Mesenchymal stem cell (in vitro differentiated cells and primary cell): ENCODE results near the gene BBX.

ENCODE experiments used
- DNase-seq: peaks from one replicate; pipeline ENCODE4 v3.0.0-alpha.2; 2013
- H2AFZ ChIP-seq: one replicate; pipeline ENCODE4 v1.6.1; 2013; ENCODE audit warnings: low read depth, mild to moderate bottlenecking, control low read depth, inconsistent platforms, low read length, moderate library complexity
- H2AK5ac ChIP-seq: 2 replicates; pipeline ENCODE4 v1.6.1; 2013; ENCODE audit warnings: low read length, moderate library complexity, mild to moderate bottlenecking, inconsistent platforms; ENCODE audit not compliant: severe bottlenecking
- H2BK120ac ChIP-seq: one replicate; pipeline ENCODE4 v1.6.1; 2013; ENCODE audit warnings: low read depth, mild to moderate bottlenecking, inconsistent platforms, low read length, moderate library complexity
- H2BK12ac ChIP-seq, 2 experiments: one replicate each; pipeline ENCODE4 v1.6.1; 2013; ENCODE audit warnings: inconsistent platforms in 2 of 2, low read length in 2 of 2, mild to moderate bottlenecking in 2 of 2, moderate library complexity in 2 of 2, control low read depth in 1 of 2
- H2BK15ac ChIP-seq: one replicate; pipeline ENCODE4 v1.6.1; 2013; ENCODE audit warnings: mild to moderate bottlenecking, low read depth, inconsistent platforms; ENCODE audit not compliant: poor library complexity, severe bottlenecking
- H2BK5ac ChIP-seq: 2 replicates; pipeline ENCODE4 v1.6.1; 2013; ENCODE audit warnings: low read depth, mild to moderate bottlenecking, low read length, control low read depth, inconsistent platforms; ENCODE audit not compliant: poor library complexity, severe bottlenecking
- H3K14ac ChIP-seq, 2 experiments: one replicate each; pipeline ENCODE4 v1.6.1; 2013; ENCODE audit warnings: inconsistent platforms in 2 of 2, low read length in 2 of 2, control low read depth in 1 of 2, mild to moderate bottlenecking in 1 of 2, moderate library complexity in 1 of 2
- H3K18ac ChIP-seq, 2 experiments: one replicate each; pipeline ENCODE4 v1.6.1; 2013; ENCODE audit warnings: inconsistent platforms in 2 of 2, low read length in 2 of 2, control low read depth in 1 of 2, low read depth in 1 of 2, mild to moderate bottlenecking in 1 of 2
- H3K23ac ChIP-seq, 2 experiments: one replicate each; pipeline ENCODE4 v1.6.1; 2013; ENCODE audit warnings: inconsistent platforms in 2 of 2, low read length in 2 of 2, mild to moderate bottlenecking in 2 of 2, moderate library complexity in 2 of 2, control low read depth in 1 of 2
- H3K27ac ChIP-seq: 2 replicates; pipeline ENCODE4 v1.5.1; 2013; ENCODE audit warnings: mild to moderate bottlenecking, moderate library complexity, low read length, control low read depth, inconsistent platforms; ENCODE audit not compliant: poor library complexity, severe bottlenecking
- H3K27me3 ChIP-seq, 2 experiments: 2 replicates each; pipeline versions ENCODE4 v1.6.1 to v1.7.0; 2013; ENCODE audit warnings: low read length in 2 of 2, mild to moderate bottlenecking in 2 of 2, moderate library complexity in 2 of 2, control low read depth in 1 of 2, inconsistent platforms in 1 of 2; ENCODE audit not compliant: control insufficient read depth in 1 of 2, insufficient read depth in 1 of 2
- H3K36me3 ChIP-seq, 2 experiments: 2 replicates each; pipeline versions ENCODE4 v1.6.1 to v1.7.0; 2013; ENCODE audit warnings: low read length in 2 of 2, control low read depth in 1 of 2, inconsistent platforms in 1 of 2, low read depth in 1 of 2, mild to moderate bottlenecking in 1 of 2; ENCODE audit not compliant: insufficient read depth in 2 of 2, control insufficient read depth in 1 of 2
- H3K4ac ChIP-seq, 2 experiments: one replicate each; pipeline ENCODE4 v1.6.1; 2013; ENCODE audit warnings: inconsistent platforms in 2 of 2, low read length in 2 of 2, mild to moderate bottlenecking in 2 of 2, moderate library complexity in 2 of 2, control low read depth in 1 of 2, low read depth in 1 of 2
- H3K4me1 ChIP-seq: 2 replicates; pipeline ENCODE4 v1.6.1; 2013; ENCODE audit warnings: low read depth, low read length, control low read depth; ENCODE audit not compliant: control insufficient read depth, insufficient read depth
- H3K4me2 ChIP-seq: 2 replicates; pipeline ENCODE4 v1.6.1; 2013; ENCODE audit warnings: low read length, mild to moderate bottlenecking, inconsistent platforms; ENCODE audit not compliant: poor library complexity, severe bottlenecking
- H3K4me3 ChIP-seq, 2 experiments: 2 replicates each; pipeline versions ENCODE4 v1.5.1 to v1.7.0; 2013; ENCODE audit warnings: low read length in 2 of 2, mild to moderate bottlenecking in 2 of 2, control low read depth in 1 of 2, low read depth in 1 of 2; ENCODE audit not compliant: insufficient read depth in 1 of 2
- H3K79me1 ChIP-seq: replicated peaks from 2 replicates; pipeline ENCODE4 v1.6.1; 2013; ENCODE audit warnings: mild to moderate bottlenecking, control low read depth, low read length, inconsistent platforms; ENCODE audit not compliant: poor library complexity, severe bottlenecking
- H3K9ac ChIP-seq: 2 replicates; pipeline ENCODE4 v1.7.0; 2013; ENCODE audit warnings: mild to moderate bottlenecking, low read length, moderate library complexity
- H3K9me3 ChIP-seq: 2 replicates; pipeline ENCODE4 v1.7.0; 2013; ENCODE audit warnings: mild to moderate bottlenecking, low read length; ENCODE audit not compliant: control insufficient read depth
- H4K8ac ChIP-seq: one replicate; pipeline ENCODE4 v1.6.1; 2013; ENCODE audit warnings: inconsistent platforms, mild to moderate bottlenecking, low read length, moderate library complexity
- H4K91ac ChIP-seq: one replicate; pipeline ENCODE4 v1.6.1; 2013; ENCODE audit warnings: mild to moderate bottlenecking, low read length, inconsistent platforms
- WGBS: methylation state at CpG from one replicate; pipeline ENCODE4 v1.1.7; 2013; ENCODE audit warnings: mixed read lengths; 5-methylcytosine and 5-hydroxymethylcytosine counted together

Gene BBX

GRCh38 chr3:107578523-107578922, 55.8 kb downstream of the BBX start:
- no peak overlapping the region for H2BK12ac ChIP-seq
- no peak overlapping the region for H4K91ac ChIP-seq
- no peak overlapping the region for H3K9ac ChIP-seq
- H2AFZ ChIP-seq, result no peak overlapping the region
- WGBS, result 86% methylated on average over 3 of the region's 3 CpGs
- H3K4me1 ChIP-seq, result no peaks in the 10 kb centered on the region
- DNase-seq, result no peak
- H3K4ac ChIP-seq, result no peak overlapping the region
- no peak overlapping the region for H3K4me3 ChIP-seq
- H3K18ac ChIP-seq, result no peak overlapping the region
- H3K27me3 ChIP-seq, result no peaks in the 10 kb centered on the region
- H3K9me3 ChIP-seq, result no peaks in the 10 kb centered on the region
- no peaks in the 10 kb centered on the region for H3K36me3 ChIP-seq
- no peak overlapping the region for H3K4me2 ChIP-seq
- no peak overlapping the region for H2AK5ac ChIP-seq
- no peak overlapping the region for H2BK5ac ChIP-seq
- H4K8ac ChIP-seq, result no peak overlapping the region
- no peak overlapping the region for H3K14ac ChIP-seq
- no peak overlapping the region for H3K27ac ChIP-seq
- H2BK120ac ChIP-seq, result no peak overlapping the region
- no peak overlapping the region for H3K23ac ChIP-seq
- peaks cover 13% of the 10 kb centered on the region for H3K79me1 ChIP-seq
- no peak overlapping the region for H2BK15ac ChIP-seq

- Histone ChIP-seq H2BK15ac (no peak overlapping the region), H2BK5ac (no peak overlapping the region), H2BK12ac (no peak overlapping the region), H3K27me3 (no peaks in the 10 kb centered on the region), H3K4me1 (no peaks in the 10 kb centered on the region), H2AK5ac (no peak overlapping the region), H3K9me3 (no peaks in the 10 kb centered on the region), H3K14ac (no peak overlapping the region), H3K36me3 (no peaks in the 10 kb centered on the region), H2BK120ac (no peak overlapping the region), H3K23ac (no peak overlapping the region), H4K8ac (no peak overlapping the region), H3K4me2 (no peak overlapping the region), H3K27ac (no peak overlapping the region), H2AFZ (no peak overlapping the region), H3K79me1 (peaks cover 13% of the 10 kb centered on the region), H4K91ac (no peak overlapping the region), H3K4ac (no peak overlapping the region), H3K4me3 (no peak overlapping the region), H3K18ac (no peak overlapping the region), H3K9ac (no peak overlapping the region)
- WGBS, result 61% methylated on average over 4 of the region's 4 CpGs
- DNase-seq, result no peak
Observed at GRCh38 chr3:107579371-107579770, 56.6 kb downstream of the BBX start.

- H3K9ac ChIP-seq, result no peak overlapping the region
- no peak overlapping the region for H4K8ac ChIP-seq
- no peak overlapping the region for H3K14ac ChIP-seq
- no peak overlapping the region for H2AK5ac ChIP-seq
- WGBS, result 20% methylated on average over 1 of the region's 1 CpG
- H3K9me3 ChIP-seq, result no peaks in the 10 kb centered on the region
- DNase-seq, result no peak
- H3K79me1 ChIP-seq, result peaks cover 15% of the 10 kb centered on the region
- H3K18ac ChIP-seq, result no peak overlapping the region
- no peak overlapping the region for H3K27ac ChIP-seq
- H4K91ac ChIP-seq, result no peak overlapping the region
- no peaks in the 10 kb centered on the region for H3K4me1 ChIP-seq
- H2AFZ ChIP-seq, result no peak overlapping the region
- no peak overlapping the region for H2BK5ac ChIP-seq
- H2BK12ac ChIP-seq, result no peak overlapping the region
- no peaks in the 10 kb centered on the region for H3K27me3 ChIP-seq
- no peak overlapping the region for H2BK120ac ChIP-seq
- no peak overlapping the region for H3K23ac ChIP-seq
- no peak overlapping the region for H3K4me2 ChIP-seq
- no peak overlapping the region for H2BK15ac ChIP-seq
- H3K4me3 ChIP-seq, result no peak overlapping the region
- H3K4ac ChIP-seq, result no peak overlapping the region
- no peaks in the 10 kb centered on the region for H3K36me3 ChIP-seq
Observed at GRCh38 chr3:107581230-107581629, 58.5 kb downstream of the BBX start.

GRCh38 chr3:107588217-107588616, 65.5 kb downstream of the BBX start:
- no peak overlapping the region for H3K4me2 ChIP-seq
- no peak overlapping the region for H4K8ac ChIP-seq
- 67% methylated on average over 1 of the region's 1 CpG for WGBS

More at GRCh38 chr3:107588217-107588616, 65.5 kb downstream of the BBX start:
- no peak overlapping the region for H2BK120ac ChIP-seq
- peak overlapping the region; percentile 34 for H4K91ac ChIP-seq
- no peaks in the 10 kb centered on the region for H3K36me3 ChIP-seq
- no peaks in the 10 kb centered on the region for H3K9me3 ChIP-seq
- no peak overlapping the region for H3K18ac ChIP-seq
- no peak overlapping the region for H2BK5ac ChIP-seq
- no peak overlapping the region for H2AFZ ChIP-seq
- H3K23ac ChIP-seq, result no peak overlapping the region
- H3K4me1 ChIP-seq, result no peaks in the 10 kb centered on the region
- H3K27ac ChIP-seq, result no peak overlapping the region
- no peak for DNase-seq
- H3K4me3 ChIP-seq, result no peak overlapping the region
- H3K14ac ChIP-seq, result no peak overlapping the region
- no peak overlapping the region for H2BK12ac ChIP-seq
- H3K27me3 ChIP-seq, result no peaks in the 10 kb centered on the region
- H2AK5ac ChIP-seq, result no peak overlapping the region
- no peak overlapping the region for H3K4ac ChIP-seq
- no peak overlapping the region for H3K9ac ChIP-seq
- peaks cover 14% of the 10 kb centered on the region for H3K79me1 ChIP-seq
- no peak overlapping the region for H2BK15ac ChIP-seq
